ENCODE results near the gene UPF1. TPM values are rescaled to one million over a fixed set of nuclear protein-coding genes. Genes with fewer than 3 reads are reported as not detected.

Gene UPF1
- total and polyA plus RNA-seq, 2 of the 13 experiments (the other 11 are each of a cell fraction or from before 2014, with no cell fraction given), result 16.9 to 41.8 TPM

GRCh38 chr19:18839465-18840287 is 7.9 kb downstream of the UPF1 start (continued):
- TF ChIP-seq ATF6 (CRISPR knock-in tag; conservative IDR thresholded peaks at IDR 0.05) (no peak), HMGA1 (CRISPR knock-in tag; conservative IDR thresholded peaks at IDR 0.05) (no peak), AGO1 (IDR thresholded peaks at IDR 0.05; ENCODE audit: low read depth, low read length, poor library complexity, severe bottlenecking) (no peak), ZFP36L2 (CRISPR knock-in tag; IDR thresholded peaks at IDR 0.05) (no peak), SNRNP70 (IDR thresholded peaks at IDR 0.05; ENCODE audit: low read depth, low read length) (no peak), DBP (CRISPR knock-in tag; IDR thresholded peaks at IDR 0.05; ENCODE audit: not compliant biosample characterization) (no peak), ZNF343 (CRISPR knock-in tag; IDR thresholded peaks at IDR 0.05) (peak; percentile 96), ZNF878 (CRISPR knock-in tag; IDR thresholded peaks at IDR 0.05) (no peak), SATB2 (CRISPR knock-in tag; IDR thresholded peaks at IDR 0.05) (no peak), KDM1A (CRISPR knock-in tag; IDR thresholded peaks at IDR 0.05) (no peak), ZBED4 (CRISPR knock-in tag; IDR thresholded peaks at IDR 0.05; ENCODE audit: borderline replicate concordance) (peak; percentile 38; the same call in 1 of the 2 replicates), ZNF816 (CRISPR knock-in tag; IDR thresholded peaks at IDR 0.05; ENCODE audit: borderline replicate concordance) (peak; percentile 93), EEA1 (CRISPR knock-in tag; IDR thresholded peaks at IDR 0.05; ENCODE audit: borderline replicate concordance) (peak; percentile 74; the same call in 1 of the 2 replicates), ZNF616 (CRISPR knock-in tag; IDR thresholded peaks at IDR 0.05; ENCODE audit: low read depth) (no peak; the same call in 1 of the 2 replicates), ZNF431 (CRISPR knock-in tag; IDR thresholded peaks at IDR 0.05; ENCODE audit: borderline replicate concordance, low read depth) (peak; percentile 38; the same call in 1 of the 2 replicates), HNF1B (CRISPR knock-in tag; IDR thresholded peaks at IDR 0.05) (peak; percentile 96), NFIB (CRISPR knock-in tag; IDR thresholded peaks at IDR 0.05; ENCODE audit: borderline replicate concordance) (no peak), ZMYM2 (CRISPR knock-in tag; IDR thresholded peaks at IDR 0.05) (peak; percentile 85), ZNF746 (CRISPR knock-in tag; IDR thresholded peaks at IDR 0.05) (peak; percentile 96)

Measured in HepG2 (cell line).